Left cardiac atrium (tissue), 4 donors: Measurements from ENCODE around the gene CRAMP1. TPM values are rescaled to one million over a fixed set of nuclear protein-coding genes. Genes with fewer than 3 reads are reported as not detected.
"Not testable (repeated sequence)": the region's sequence is repeated elsewhere in the genome, so short reads cannot be mapped to it uniquely, and the experiment has no call there.

ENCODE experiments used
- ATAC-seq, 2 donors: fragments of 200-7000 bp; cut with Tn5 transposase; one replicate each; pipeline ENCODE4 v1.9.1; 2020; ENCODE audit warnings: mild to moderate bottlenecking in 2 of 2, moderate library complexity in 2 of 2
- DNase-seq: peaks from one replicate; pipeline ENCODE4 v3.0.0-alpha.2; 2020
- intact Hi-C, 2 donors: fragments of 100-400 bp; cut with DNase I; formaldehyde crosslinking; loops; one replicate each; pipeline versions ENCODE4 v1.14.1 to v1.15.1; 2022 to 2023
- total RNA-seq, 2 donors: library from RNA; stranded (reverse); fragmentation: NEBNext Ultra II Directional; extraction: Animal tissue kit (Norgen Biotek cat#: 25700); gene quantifications; one replicate each; pipeline ENCODE4 v1.2.1, GENCODE V29; 2021
- donor health status: DM: no; HTN: yes; CAD: no.
- donor health status: DM: no; HTN: yes; CAD: no; lungs with severe emphysema.
- donor health status: DM: yes; HTN: yes; CAD: no.
- donor health status: Dilated cardiomyopathy.

The CRAMP1 gene
- total RNA-seq, 2 donors from 2014 or later = 10.2 to 12.1 TPM

DNA sequence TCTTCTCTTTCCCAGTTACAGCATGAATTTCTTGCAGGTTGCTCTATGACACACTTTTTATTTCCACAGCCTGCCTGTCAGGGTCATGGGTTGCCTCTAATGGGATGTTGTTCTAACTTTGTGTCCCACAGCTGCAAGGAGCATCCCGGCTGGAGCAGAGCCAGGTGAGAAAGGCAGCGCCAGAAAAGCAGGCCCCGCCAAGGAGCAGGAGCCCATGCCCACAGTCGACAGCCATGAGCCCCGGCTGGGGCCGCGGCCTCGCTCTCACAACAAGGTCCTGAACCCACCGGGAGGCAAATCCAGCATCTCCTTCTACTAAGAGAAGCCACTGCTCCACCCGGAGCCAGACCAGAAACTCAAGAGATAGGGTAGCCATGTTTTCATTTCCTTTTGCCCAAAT lies 86.5 kb downstream of the CRAMP1 start:
- intact Hi-C loops = no loop called here

DNA sequence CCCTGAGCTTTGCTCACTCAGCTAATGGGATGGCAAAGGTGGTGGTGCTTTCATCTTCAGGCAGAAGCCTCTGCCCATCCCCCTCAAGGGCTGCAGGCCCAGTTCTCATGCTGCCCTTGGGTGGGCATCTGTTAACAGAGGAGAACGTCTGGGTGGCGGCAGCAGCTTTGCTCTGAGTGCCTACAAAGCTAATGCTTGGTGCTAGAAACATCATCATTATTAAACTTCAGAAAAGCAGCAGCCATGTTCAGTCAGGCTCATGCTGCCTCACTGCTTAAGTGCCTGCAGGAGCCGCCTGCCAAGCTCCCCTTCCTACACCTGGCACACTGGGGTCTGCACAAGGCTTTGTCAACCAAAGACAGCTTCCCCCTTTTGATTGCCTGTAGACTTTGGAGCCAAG lies 88.1 kb downstream of the CRAMP1 start:
- DNase-seq (peak; percentile 3), ATAC-seq (no peak)
- intact Hi-C loops = no loop called here

More for the DNA sequence above, 86.5 kb downstream of the CRAMP1 start:
- DNase-seq (peak; percentile 9), ATAC-seq (no peak)

DNA sequence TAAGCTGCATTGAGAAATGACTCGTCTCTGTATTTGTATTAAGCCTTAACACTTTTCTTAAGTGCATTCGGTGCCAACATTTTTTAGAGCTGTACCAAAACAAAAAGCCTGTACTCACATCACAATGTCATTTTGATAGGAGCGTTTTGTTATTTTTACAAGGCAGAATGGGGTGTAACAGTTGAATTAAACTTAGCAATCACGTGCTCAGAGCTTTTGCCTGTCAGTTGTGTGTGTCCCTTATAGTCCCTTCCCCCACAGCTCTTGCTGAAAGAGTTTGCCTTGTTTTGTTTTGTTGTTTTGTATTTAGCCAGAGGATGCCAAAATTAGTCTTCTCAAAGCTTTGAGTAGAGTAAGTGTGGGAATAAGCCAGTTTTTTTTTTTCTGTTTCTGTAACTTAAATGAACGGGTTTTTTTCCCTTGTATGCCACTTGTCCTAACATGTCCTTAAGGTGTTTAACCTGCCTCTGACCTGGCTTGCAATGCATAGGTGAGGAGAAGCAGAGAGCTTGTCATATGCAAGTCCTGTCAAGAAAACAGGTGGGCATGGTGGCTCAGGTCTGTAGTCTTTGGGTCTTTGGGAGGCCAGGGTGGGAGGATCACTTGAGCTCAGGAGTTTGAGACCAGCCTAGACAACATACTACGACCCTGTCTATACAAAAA lies 89.2 kb downstream of the CRAMP1 start:
- ATAC-seq = no peak
- peak; percentile 1 for DNase-seq
- intact Hi-C loops = no loop called here

DNA sequence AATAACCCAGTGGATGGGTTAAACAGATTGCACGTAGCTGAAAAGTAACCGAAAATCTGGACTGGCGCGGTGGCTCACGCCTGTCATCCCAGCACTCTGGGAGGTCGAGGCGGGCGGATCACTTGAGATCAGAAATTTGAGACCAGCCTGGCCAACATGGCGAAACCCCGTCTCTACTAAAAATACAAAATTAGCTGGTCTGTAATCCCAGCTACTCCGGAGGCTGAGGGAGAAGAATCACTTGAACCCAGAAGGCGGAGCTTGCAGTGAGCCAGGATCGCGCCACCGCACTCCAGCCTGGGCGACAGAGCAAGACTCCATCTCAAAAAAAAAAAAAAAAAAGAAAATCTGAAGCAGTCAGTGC lies 93.1 kb downstream of the CRAMP1 start:
- ATAC-seq (peak; percentile 17 to 27), DNase-seq (peak; percentile 42)
- intact Hi-C loops = not testable (repeated sequence)

DNA sequence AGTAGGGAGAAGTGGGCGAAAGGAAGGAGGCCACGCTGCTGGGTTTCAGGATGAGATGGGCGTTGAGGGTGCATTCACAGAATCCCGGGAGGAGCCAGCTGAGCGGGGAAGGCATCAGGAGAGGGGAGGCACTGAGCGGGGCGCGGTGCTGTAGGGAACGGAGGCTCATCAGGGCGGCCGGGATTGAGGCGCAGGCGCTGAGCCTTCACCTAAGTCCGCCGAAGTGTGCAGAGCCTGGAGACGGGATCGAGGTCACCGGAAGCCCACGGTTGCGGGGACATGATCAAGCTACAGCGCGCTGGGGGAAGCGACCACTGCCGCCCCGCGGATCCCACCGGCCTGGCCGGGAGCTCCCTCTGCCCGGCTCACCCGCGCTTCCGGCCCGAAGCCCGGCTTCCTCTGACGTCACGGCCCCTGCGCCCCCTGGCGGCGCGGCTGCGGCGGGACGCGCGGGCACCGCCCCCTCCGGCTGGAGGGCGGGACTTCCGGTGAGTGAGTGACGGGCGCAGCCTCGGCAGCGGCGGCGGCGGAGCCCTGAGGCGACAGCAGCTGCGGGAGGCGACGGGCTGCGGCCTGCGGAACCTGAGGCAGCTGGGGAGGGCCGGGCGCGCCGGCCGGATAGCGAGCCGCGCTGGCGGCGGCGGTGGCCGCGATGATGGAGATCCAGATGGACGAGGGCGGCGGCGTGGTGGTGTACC lies 93.7 kb downstream of the CRAMP1 start, which contains the start of gene MAPK8IP3:
Gene MAPK8IP3 (plus strand): TSS at position 508 of the 698 bp plus-strand sequence. CDS start 145 bp downstream, at position 653.
- ATAC-seq (peak; percentile 94 to 95), DNase-seq (peak; percentile 91)
- intact Hi-C loops = no loop called here

DNA sequence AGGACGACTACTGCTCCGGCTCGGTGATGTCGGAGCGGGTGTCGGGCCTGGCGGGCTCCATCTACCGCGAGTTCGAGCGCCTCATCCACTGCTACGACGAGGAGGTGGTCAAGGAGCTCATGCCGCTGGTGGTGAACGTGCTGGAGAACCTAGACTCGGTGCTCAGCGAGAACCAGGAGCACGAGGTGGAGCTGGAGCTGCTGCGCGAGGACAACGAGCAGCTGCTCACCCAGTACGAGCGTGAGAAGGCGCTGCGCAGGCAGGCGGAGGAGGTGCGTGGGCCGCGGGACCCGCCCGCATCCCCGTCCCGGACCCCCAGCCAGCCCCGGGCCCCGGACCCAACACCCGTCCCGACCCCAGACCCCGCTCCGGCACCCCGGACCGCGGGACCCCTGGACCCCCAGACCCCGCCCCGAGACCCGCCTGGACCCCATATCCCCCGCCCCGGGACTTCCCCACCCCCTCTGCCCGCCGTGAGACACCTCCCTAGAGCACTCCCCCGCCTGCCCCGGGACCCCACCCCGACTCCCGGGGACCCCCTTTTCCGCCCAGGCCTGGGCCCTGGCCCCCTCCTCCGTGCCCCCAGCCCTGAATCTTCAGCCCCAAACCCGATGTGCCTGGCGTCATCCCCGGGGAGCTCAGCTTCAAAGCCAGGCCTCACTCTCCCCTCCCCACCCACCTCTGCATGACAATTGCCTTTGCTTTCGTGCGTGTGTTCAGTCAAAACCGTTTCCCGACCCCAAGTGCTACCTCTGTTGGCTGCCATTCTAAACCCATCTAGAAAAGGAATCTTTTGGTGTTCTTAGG lies 94.4 kb downstream of the CRAMP1 start:
- intact Hi-C loops = no loop called here
- DNase-seq (no peak), ATAC-seq (peak; percentile 27 to 40)

DNA sequence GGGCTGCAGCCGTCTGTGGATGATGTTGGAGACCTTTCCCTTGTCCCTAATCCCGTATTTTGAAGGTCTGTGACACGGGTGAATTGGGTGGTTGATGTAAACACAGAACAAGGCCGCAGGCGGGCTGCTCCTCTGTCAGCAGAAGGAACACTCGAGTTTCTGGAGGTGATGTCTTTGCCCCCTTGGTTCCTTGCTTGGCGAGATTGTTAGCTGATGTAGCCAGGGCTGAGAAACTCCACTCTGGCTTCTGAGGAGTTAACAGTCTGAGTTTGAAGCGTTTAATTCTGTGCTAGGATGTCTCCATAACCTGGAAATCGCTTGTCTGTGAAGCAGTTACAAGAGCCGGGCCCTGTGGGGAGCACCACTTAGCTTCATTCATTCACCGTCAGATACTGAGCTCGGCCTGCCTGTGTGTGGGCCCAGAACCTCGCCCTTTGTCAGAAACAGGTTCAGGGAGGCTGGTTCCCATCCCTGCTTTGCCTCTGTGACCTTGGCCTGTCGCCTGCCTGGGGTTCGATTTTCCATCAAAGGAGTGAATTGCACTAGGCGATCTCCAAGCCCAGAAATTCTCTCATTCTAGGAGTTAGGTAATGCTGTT lies 95.1 kb downstream of the CRAMP1 start:
- ATAC-seq (no peak), DNase-seq (peak; percentile 17)
- intact Hi-C loops = no loop called here

DNA sequence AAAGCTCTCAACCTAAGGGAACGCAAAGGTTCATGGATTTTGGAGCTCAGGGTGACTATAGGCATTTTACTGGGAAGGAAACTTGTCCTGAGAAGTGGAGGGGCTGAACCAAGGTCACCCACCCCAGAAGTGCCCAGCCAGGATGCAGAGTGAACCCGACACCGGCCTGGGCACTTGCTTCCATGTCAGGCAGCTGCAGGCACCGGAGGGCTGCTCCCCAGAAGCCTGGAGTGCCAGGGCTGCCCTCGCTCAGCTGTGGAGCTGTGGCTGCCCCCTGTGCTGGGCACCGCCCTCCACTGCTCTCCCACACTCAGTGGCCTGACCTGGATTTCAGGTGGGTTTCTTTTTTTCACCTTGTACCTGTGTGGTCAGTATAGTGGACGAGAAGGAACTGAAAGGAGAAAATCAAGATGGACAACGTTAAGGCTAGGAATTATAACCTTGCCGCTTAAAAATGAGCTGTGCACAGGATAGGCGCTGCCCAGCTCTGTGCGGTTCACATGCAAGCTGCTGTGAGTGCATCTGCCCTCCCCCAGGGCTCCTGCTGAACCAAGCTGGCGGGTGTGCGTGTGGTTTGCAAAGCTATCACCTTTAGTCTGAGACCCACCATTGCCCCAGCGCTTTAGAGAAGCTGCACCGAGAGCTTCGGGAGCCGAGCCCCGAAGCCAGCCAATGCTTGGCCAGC lies 96.1 kb downstream of the CRAMP1 start:
- ATAC-seq = no peak
- intact Hi-C loops = no loop called here
- peak; percentile 18 for DNase-seq

DNA sequence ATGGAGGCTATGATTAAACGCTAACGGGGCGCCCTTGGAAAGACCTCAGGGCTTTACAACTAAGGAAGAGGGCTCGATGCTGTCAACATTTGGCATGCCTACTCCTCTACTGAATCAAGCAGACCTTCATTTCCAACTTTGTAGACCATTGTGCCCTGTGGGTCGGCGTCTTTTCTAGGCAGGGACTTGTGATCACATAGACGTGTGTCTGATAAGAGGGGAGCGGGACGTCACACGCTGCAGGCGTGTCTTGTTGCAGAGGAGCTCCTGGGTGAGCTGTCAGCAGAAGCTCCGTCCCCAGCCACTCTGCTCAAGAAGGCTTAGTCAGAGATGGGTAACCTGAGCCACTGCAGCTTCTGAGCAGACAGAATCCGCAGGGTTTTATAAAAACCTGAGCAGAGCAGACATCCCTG lies 96.6 kb downstream of the CRAMP1 start:
- peak; percentile 69 for DNase-seq
- peak in 1 of 2 donors; percentile 43 for ATAC-seq
- intact Hi-C loops = no loop called here

DNA sequence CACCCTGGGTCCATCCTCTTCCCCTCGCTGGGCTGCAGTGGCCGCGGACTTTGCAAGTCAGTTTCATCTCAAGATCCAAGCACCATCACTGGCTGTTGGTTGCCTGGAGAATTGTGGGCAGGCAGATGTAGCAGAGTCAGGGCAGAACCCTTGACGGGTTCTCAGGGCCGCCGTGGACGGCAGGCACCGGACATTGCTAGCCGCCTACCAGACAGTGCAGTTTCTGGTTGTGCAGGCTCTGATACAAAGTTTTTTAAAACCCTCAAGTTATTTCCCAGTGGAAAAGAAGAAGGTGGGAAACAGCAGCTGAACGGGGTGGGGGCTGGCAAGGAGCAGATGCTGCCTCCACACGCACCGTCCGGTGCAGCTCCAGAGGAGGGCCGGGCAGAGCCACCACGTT lies 97.2 kb downstream of the CRAMP1 start:
- DNase-seq = no peak
- intact Hi-C loops = no loop called here
- ATAC-seq = no peak

DNA sequence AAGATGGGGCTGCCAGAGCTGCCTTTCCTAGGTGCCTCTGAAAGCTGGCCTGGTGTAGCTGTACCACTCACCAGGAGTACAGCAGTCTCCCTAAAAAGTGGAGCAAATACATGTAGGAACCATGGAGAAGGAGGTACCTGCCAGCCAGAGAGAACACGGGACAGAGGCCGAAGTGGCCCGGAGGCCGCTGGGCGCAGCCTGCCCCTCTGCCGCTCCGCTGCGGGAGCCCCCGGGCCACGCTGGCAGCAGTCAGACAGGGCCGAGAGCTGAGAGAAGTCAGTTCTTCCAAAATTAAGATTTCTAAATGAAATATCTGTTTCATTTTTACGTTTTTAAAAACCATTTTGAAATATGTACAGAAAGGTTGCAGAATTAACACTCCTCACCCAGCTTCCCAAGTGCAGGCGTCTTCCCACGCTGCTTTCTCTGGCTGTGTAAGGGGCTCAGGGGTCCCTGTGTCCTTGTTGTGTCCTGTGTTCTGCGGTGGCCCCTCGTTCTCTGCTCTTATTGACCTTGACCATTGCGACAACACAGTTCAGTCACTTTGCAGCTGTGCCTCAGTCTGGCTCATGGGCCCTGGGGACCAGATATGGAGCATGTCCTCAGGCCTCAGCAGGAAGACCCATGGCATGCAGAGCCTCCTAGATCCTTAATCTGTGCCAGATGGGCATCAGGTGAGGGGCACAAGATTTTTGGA lies 98.8 kb downstream of the CRAMP1 start:
- DNase-seq (no peak), ATAC-seq (no peak)
- intact Hi-C loops = no loop called here

DNA sequence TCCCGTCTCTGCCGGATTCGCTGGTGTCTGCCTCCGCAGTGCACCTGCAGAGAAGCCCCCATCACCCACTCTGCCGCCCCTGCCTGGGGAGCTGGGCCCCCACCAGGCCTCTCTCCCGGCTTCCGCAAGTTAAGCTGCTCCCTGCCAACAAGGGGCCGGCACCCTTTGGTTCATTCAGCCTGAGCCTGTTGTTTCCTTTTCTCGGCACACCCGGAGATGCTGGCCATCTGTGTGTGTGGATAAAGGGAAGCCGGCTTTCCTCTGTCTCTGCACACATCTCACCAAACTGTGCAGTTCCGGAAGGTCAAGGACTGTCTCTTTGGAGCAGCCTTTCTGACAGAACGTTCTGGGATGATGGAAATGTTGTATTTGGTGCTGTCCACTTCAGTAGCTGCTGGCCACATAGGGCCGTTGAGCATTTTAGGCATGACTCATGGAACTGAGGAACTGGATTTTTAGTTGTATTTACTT lies 100.7 kb downstream of the CRAMP1 start:
- DNase-seq (no peak), ATAC-seq (peak in 1 of 2 donors; percentile 5)
- intact Hi-C loops = no loop called here

DNA sequence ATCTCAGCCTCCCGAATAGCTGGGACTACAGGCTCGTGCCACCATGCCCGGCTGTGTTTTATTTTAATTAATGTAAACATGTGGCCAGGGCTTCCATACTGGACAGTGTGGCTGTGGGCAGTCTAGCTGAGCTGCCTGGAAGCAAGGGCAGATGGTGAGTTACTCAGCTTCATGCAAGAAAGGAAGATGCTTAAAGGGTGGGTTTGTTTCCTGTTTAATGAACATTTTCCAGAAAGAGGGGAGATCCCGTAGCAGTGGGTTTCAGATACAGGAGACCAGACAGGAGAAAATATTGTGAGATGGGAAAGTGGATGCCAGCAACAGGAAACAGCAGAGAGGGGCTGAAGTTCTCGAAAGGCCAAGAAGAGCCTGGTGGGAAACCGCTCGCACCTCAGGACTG lies 101.2 kb downstream of the CRAMP1 start:
- intact Hi-C loops = no loop called here
- ATAC-seq (no peak), DNase-seq (no peak)

DNA sequence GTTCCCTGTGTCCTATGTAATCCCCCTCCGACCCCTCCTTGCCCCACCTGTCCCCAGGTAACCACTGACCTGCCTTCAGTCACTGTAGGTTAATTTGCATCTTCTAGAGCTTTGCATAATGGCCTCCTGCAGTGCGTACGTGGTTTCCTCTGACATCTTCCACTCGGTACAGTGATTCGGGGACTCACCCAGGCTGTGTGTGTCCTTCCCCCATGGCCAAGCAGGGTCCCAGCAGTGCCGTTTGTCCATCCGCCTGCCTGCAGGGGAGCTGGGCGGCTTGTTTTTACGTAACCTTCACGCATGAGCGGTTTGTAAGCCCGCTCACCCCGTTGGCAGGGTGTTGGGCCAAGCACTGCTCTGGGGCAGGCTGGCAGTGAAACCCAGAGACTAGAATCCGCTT lies 101.8 kb downstream of the CRAMP1 start:
- no peak for DNase-seq
- intact Hi-C loops = no loop called here
- ATAC-seq = no peak

DNA sequence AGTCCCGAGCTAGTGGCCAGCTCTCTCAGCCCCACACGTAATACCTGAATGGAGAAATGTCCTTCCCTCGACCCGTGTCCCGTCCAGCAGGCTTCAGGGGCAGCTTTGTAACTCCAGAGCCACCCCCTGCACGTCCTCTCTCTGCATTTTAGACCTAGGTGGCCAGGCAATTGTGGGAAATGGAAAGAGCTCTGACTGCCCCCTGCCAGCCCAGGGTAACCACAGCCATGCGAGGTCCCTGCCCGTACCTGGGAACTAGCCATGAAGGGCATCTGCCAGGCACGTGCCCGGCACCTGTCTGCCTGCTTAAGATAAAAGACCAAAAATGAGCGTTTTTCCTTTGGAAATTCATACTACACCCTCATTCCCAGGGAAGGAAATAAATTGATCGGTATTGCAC lies 103.1 kb downstream of the CRAMP1 start:
- ATAC-seq = no peak
- no peak for DNase-seq
- intact Hi-C loops = no loop called here

DNA sequence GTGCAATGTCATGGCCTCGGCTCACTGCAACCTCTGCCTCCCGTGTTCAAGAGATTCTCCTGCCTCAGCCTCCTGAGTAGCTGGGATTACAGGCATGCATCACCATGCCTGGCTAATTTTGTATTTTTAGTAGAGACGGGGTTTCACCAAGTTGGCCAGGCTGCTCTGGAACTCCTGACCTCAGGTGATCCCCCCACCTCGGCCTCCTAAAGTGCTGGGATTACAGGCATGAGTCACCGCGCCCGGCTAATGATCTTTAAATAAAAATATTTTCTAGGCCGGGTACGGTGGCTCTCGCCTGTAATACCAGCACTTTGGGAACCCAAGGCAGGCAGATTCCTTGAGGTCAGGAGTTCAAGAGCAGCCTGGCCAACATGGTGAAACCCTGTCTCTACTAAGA lies 106.1 kb downstream of the CRAMP1 start:
- ATAC-seq, DNase-seq, intact Hi-C loops: not testable (repeated sequence)

DNA sequence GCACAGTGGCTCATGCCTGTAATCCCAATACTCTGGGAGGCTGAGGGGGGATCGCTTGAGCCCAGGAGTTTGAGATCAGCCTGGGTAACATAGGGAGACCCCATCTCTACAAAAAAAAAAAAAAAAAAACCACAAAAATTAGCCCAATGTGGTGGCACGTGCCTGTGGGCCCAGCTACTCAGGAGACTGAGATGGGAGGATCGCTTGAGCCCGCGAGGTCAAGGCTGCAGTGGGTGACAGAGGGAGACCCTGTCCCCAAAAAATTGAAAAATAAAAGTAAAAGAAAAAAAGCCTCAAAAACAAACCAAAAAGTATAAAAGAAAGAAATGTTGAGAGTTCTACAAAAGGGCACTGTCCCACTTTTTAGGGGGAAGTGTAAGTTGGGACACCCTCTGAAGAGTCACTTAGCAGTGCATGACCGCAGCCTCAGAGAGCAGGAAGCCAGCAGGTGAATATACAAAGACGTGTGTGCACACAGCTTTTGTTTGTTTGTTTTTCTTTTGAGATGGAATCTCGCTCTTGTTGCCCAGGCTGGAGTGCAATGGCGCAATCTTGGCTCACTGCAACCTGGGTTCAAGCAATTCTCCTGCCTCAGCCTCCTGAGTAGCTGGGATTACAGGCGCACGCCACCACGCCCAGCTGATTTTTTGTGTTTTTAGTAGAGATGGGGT lies 107.5 kb downstream of the CRAMP1 start:
- DNase-seq, ATAC-seq: not testable (repeated sequence)

DNA sequence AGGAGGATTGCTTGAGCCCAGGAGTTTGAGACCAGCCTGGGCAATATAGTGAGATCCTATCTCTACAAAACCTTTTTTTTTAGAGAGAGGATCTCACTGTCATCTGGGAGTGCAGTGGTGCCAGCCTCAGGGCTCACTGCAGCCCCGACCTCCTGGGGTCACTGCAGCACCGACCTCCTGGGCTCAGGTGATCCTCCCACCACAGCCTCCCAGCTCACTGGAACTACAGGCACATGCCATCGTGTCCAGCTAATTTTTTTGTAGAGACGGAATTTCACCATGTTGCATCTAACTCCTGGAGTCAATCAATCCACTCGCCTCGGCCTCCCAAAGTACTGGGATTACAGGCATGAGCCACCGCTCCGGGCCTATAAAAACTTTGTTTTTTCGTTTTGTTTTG lies 109.2 kb downstream of the CRAMP1 start:
- intact Hi-C loops = no loop called here
- peak in 1 of 2 donors; percentile 8 for ATAC-seq

More for the DNA sequence above, 107.5 kb downstream of the CRAMP1 start:
- intact Hi-C loops = not testable (repeated sequence)

More for the DNA sequence above, 109.2 kb downstream of the CRAMP1 start:
- no peak for DNase-seq
